Transverse colon (tissue), 4 donors: ENCODE data around the gene TGM4. TPM values are rescaled to one million over a fixed set of nuclear protein-coding genes. Genes with fewer than 3 reads are reported as not detected.

Source experiments
- DNase-seq: peaks from one replicate; pipeline ENCODE4 v3.0.0-alpha.2; 2019
- H3K27ac ChIP-seq, 4 donors: fragments of 200-600 bp; sonication (generic); 2 replicates each; pipeline ENCODE4 v1.5.1; 2016 to 2018; ENCODE audit warnings: inconsistent platforms in 4 of 4
- H3K27me3 ChIP-seq: fragments of 200-600 bp; sonication (generic); 2 replicates; pipeline ENCODE4 v1.5.1; 2017; ENCODE audit warnings: inconsistent platforms
- H3K36me3 ChIP-seq, 4 donors: fragments of 200-600 bp; sonication (generic); 2 replicates each; pipeline ENCODE4 v1.5.1; 2017 to 2019; ENCODE audit warnings: inconsistent platforms in 4 of 4
- H3K4me1 ChIP-seq, 4 donors: fragments of 200-600 bp; sonication (generic); 2 replicates each; pipeline ENCODE4 v1.5.1; 2017 to 2020; ENCODE audit warnings: inconsistent platforms in 4 of 4
- H3K4me3 ChIP-seq, 4 donors: fragments of 200-600 bp; sonication (generic); 1 replicate in 1 of 4; 2 replicates in 3 of 4; pipeline versions ENCODE4 v1.5.1 to v1.6.1; 2017 to 2019; ENCODE audit warnings: inconsistent platforms in 4 of 4
- H3K9me3 ChIP-seq, 2 donors: fragments of 200-600 bp; sonication (generic); 2 replicates each; pipeline ENCODE4 v1.5.1; 2017 to 2019; ENCODE audit warnings: inconsistent platforms in 2 of 2
- EP300 ChIP-seq: sonication (generic); formaldehyde crosslinking; IDR thresholded peaks from one replicate; pipeline ENCODE4 v1.6.1; 2017; ENCODE audit warnings: antibody characterized with exemption, low read depth
- POLR2A ChIP-seq: fragments of 450-650 bp; IDR thresholded peaks from one replicate; pipeline ENCODE4 v1.6.1; 2016; ENCODE audit warnings: antibody characterized with exemption, mild to moderate bottlenecking, moderate library complexity
- POLR2AphosphoS5 ChIP-seq, 3 donors: sonication (generic); formaldehyde crosslinking; IDR thresholded peaks; one replicate each; pipeline ENCODE4 v1.6.1; 2016; ENCODE audit warnings: antibody characterized with exemption in 3 of 3
- WGBS, 2 donors: methylation state at CpG; one replicate each; pipeline ENCODE4 v1.1.5; 2018; ENCODE audit warnings: low coverage in 1 of 2; 5-methylcytosine and 5-hydroxymethylcytosine counted together
- in situ Hi-C, 4 donors: fragments of 200-750 bp; cut with MboI; loops; one replicate each; pipeline versions ENCODE4 v1.15.0 to v1.15.1; 2017; ENCODE audit warnings: low sequenced_read_pairs in 3 of 4, low pct_ligation_motif_present in 1 of 4, low pct_unique_long_range_greater_than_20kb in 1 of 4
- intact Hi-C: fragments of 100-400 bp; cut with DNase I; formaldehyde crosslinking; loops from one replicate; pipeline ENCODE4 v1.15.1; 2023; ENCODE audit warnings: low total_unique reads
- total RNA-seq, 4 donors: library from RNA; depleted of rRNA; stranded (reverse); fragments of >200 nt; gene quantifications; one replicate each; pipeline ENCODE4 v1.1.0, GENCODE V29; 2016
- TF ChIP-seq, protein P1 (sequence below), 5 experiments: fragments of 200-600 bp in 3 of 5; fragments of 450-650 bp in 2 of 5; sonication (generic) in 3 of 5; IDR thresholded peaks; 1 replicate in 2 of 5; 2 replicates in 3 of 5; pipeline ENCODE4 v1.5.1; 2016 to 2017; ENCODE audit warnings: antibody characterized with exemption in 5 of 5, inconsistent platforms in 3 of 5, mild to moderate bottlenecking in 2 of 5, moderate library complexity in 1 of 5

Gene TGM4
- total RNA-seq, 4 donors from 2014 or later = not detected

DNA sequence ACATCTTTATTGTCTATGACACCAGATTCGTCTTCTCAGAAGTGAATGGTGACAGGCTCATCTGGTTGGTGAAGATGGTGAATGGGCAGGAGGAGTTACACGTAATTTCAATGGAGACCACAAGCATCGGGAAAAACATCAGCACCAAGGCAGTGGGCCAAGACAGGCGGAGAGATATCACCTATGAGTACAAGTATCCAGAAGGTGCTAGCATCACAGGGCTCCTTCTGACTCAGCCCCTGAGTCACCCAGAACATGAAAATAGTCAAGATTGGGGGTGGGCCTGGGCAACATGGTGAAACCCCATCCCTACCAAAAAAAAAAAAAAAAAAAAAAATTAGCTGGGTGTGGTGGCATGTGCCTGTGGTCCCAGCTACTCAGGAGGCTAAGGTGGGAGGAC lies 32.6 kb downstream of the TGM4 start:
- H3K4me3 ChIP-seq = no peak overlapping the region
- no peak overlapping the region for H3K27ac ChIP-seq
- H3K4me1 ChIP-seq = no peaks in the 10 kb centered on the region
- no peaks in the 10 kb centered on the region for H3K36me3 ChIP-seq
- 73% methylated on average over 4 of the region's 4 CpGs; no CpG with 5 or more reads in 1 of the 2 donors for WGBS, 2 donors
- H3K27me3 ChIP-seq = peaks cover 13% of the 10 kb centered on the region
- in situ Hi-C loops = loop anchor here in 2 of 4 donors (10.0 to 25.0 kb wide), 2 partner anchors 370 to 372 kb away; no protein-coding TSS in a partner anchor
- H3K9me3 ChIP-seq = no peaks in the 10 kb centered on the region
- intact Hi-C loops = no loop called here
- DNase-seq = no peak
- TF ChIP-seq, protein P1, sequence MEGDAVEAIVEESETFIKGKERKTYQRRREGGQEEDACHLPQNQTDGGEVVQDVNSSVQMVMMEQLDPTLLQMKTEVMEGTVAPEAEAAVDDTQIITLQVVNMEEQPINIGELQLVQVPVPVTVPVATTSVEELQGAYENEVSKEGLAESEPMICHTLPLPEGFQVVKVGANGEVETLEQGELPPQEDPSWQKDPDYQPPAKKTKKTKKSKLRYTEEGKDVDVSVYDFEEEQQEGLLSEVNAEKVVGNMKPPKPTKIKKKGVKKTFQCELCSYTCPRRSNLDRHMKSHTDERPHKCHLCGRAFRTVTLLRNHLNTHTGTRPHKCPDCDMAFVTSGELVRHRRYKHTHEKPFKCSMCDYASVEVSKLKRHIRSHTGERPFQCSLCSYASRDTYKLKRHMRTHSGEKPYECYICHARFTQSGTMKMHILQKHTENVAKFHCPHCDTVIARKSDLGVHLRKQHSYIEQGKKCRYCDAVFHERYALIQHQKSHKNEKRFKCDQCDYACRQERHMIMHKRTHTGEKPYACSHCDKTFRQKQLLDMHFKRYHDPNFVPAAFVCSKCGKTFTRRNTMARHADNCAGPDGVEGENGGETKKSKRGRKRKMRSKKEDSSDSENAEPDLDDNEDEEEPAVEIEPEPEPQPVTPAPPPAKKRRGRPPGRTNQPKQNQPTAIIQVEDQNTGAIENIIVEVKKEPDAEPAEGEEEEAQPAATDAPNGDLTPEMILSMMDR (IDR thresholded peaks at IDR 0.05) = no peak
- TF ChIP-seq POLR2A = no peak
- no peak for TF ChIP-seq EP300
- TF ChIP-seq POLR2AphosphoS5 (IDR thresholded peaks at IDR 0.05) = no peak

DNA sequence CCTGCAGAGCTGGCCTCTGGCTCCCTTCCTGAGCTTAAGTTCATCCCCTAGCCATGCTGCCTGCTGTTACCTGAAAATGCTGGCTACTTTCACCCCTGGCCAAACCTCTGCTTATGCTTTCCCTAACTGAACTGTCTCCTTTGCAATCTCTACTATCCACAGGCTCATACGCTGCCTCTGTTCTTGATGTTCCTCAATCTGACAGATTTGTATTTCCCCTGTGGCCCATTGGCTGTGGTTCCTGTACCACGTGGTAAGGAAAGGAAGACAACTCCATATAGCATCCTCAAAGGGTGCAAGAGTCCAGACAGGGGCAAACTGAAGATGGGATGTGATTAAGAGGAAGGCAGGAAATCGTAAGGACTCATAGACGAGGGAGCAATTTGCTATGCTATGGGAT lies 33.2 kb downstream of the TGM4 start:
- Histone ChIP-seq H3K27ac (no peak overlapping the region), H3K4me1 (no peaks in the 10 kb centered on the region), H3K9me3 (no peaks in the 10 kb centered on the region), H3K27me3 (peaks cover 13% of the 10 kb centered on the region), H3K4me3 (no peak overlapping the region), H3K36me3 (no peaks in the 10 kb centered on the region)
- in situ Hi-C loops = loop anchor here in 2 of 4 donors (10.0 to 25.0 kb wide), 2 partner anchors 370 to 373 kb away; no protein-coding TSS in a partner anchor
- 60 to 71% methylated on average over 1 to 4 of the region's 4 CpGs for WGBS, 2 donors
- intact Hi-C loops = no loop called here
- DNase-seq = no peak
- no peak for TF ChIP-seq EP300
- no peak for TF ChIP-seq POLR2AphosphoS5 (IDR thresholded peaks at IDR 0.05)

GRCh38 chr3:44909063-44909462 lies 34.7 kb downstream of the TGM4 start:
- H3K36me3 ChIP-seq = no peaks in the 10 kb centered on the region
- 16 to 60% methylated on average over 1 to 2 of the region's 2 CpGs for WGBS, 2 donors
- no peak overlapping the region for H3K27ac ChIP-seq
- no peaks in the 10 kb centered on the region for H3K4me1 ChIP-seq
- in situ Hi-C loops (loop anchor here in 2 of 4 donors (10.0 to 25.0 kb wide), 2 partner anchors 372 to 374 kb away; no protein-coding TSS in a partner anchor), intact Hi-C loops (no loop called here)
- peaks cover 13% of the 10 kb centered on the region for H3K27me3 ChIP-seq
- DNase-seq = no peak
- H3K4me3 ChIP-seq = no peak overlapping the region
- TF ChIP-seq POLR2A (no peak), EP300 (no peak), POLR2AphosphoS5 (IDR thresholded peaks at IDR 0.05) (no peak)
- TF ChIP-seq, protein P1 (IDR thresholded peaks at IDR 0.05) = no peak
- H3K9me3 ChIP-seq = no peaks in the 10 kb centered on the region

DNA sequence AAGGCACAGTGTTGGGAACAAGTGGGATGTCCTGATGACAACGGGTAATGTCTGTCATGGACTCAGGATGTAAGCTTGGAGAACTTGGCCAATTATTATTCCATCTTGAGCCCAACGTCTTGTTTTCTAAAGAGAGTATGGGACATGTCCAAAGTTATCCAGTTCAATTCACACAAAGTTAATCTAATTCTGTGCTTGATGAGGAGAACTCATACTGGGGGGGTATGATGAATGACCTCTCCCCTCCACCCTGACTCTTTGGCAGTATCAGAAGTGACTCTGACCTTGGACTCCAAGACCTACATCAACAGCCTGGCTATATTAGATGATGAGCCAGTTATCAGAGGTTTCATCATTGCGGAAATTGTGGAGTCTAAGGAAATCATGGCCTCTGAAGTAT lies 36.3 kb downstream of the TGM4 start:
- intact Hi-C loops = loop anchor here (10.0 kb wide), 1 partner anchor 376 kb away; no protein-coding TSS in a partner anchor
- in situ Hi-C loops = loop anchor here in 3 of 4 donors (10.0 to 25.0 kb wide), 2 partner anchors 373 to 376 kb away; no protein-coding TSS in a partner anchor
- no peak for DNase-seq
- Histone ChIP-seq H3K9me3 (no peaks in the 10 kb centered on the region), H3K27me3 (peaks cover 13% of the 10 kb centered on the region), H3K27ac (no peak overlapping the region), H3K4me3 (no peak overlapping the region), H3K36me3 (no peaks in the 10 kb centered on the region), H3K4me1 (no peaks in the 10 kb centered on the region)
- no peak for TF ChIP-seq POLR2AphosphoS5 (IDR thresholded peaks at IDR 0.05)
- TF ChIP-seq POLR2A = no peak
- TF ChIP-seq, protein P1 (IDR thresholded peaks at IDR 0.05) = no peak
- no peak for TF ChIP-seq EP300
- 89 to 100% methylated on average over 1 to 3 of the region's 3 CpGs for WGBS, 2 donors
